Hair follicle dermal papilla cell (primary cell): ENCODE measurements around the gene RNF11. TPM values are rescaled to one million over a fixed set of nuclear protein-coding genes. Genes with fewer than 3 reads are reported as not detected.

Source experiments
- total RNA-seq: library from RNA; depleted of rRNA; stranded (reverse); fragments of >200 nt; gene quantifications from 2 replicates; pipeline ENCODE4 v1.2.3, GENCODE V29; 2012

Gene RNF11
- 114 and 125 TPM in 2 replicates for total RNA-seq

GRCh38 chr1:51235673-51236530 is at the start of gene RNF11:
Gene RNF11 (plus strand): TSS chr1:51236273. CDS start chr1:51236757, 484 bp downstream.

Other genes starting within 250 kb of the RNF11 start
- not detected in 2 replicates for gene C1orf185, start 134.0 kb upstream of the RNF11 start, total RNA-seq
- 1.5 and 1.9 TPM in 2 replicates for gene TTC39A, start 94.3 kb downstream of the RNF11 start, total RNA-seq